NCI-H82 (cell line): Measurements from ENCODE around the gene TBC1D16.
A peak's percentile ranks its signal among the peaks of the same experiment; 100 is the strongest.

ENCODE experiments used
- DNase-seq: peaks from one replicate; lab custom pipeline; 2025; lab: John Stamatoyannopoulos, UW

Gene TBC1D16

DNA sequence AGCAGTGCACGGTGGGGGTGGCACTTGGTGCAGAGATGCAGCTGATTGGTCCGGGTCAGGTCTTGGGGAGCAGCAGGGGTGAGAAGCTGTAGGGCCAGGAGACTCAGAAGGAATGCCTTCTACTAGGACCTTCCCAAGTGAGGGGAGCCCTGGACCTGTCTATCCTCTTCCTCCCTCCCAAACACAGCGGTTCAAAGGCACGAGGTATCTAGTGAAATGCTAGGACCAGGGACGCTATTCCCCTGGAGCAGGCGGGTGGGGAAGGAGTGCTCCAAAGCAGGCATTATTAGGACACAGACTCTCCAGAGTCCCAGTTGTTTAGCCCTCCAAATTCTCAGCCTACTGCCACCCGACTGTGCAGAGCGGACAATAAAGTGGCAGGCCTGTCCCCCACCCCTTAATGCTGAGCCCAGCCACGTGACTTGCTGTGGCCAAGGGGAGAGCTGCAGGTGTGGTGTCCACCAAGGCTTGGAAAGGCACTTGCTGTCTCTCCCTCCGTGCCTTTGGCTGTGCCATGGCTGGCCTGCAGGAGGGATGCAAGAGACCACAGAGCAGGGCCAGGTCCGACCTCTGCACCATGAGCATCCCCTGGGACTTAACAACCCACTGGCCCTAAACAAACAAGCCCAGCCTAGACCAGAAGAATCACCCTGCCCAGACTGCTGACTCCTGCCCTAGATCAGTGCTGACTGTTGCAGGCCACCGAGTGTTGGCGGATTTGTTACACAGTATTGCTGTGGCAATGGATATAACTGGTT, 97.2 kb downstream of the TBC1D16 start:
- DNase-seq: peak; percentile 40

DNA sequence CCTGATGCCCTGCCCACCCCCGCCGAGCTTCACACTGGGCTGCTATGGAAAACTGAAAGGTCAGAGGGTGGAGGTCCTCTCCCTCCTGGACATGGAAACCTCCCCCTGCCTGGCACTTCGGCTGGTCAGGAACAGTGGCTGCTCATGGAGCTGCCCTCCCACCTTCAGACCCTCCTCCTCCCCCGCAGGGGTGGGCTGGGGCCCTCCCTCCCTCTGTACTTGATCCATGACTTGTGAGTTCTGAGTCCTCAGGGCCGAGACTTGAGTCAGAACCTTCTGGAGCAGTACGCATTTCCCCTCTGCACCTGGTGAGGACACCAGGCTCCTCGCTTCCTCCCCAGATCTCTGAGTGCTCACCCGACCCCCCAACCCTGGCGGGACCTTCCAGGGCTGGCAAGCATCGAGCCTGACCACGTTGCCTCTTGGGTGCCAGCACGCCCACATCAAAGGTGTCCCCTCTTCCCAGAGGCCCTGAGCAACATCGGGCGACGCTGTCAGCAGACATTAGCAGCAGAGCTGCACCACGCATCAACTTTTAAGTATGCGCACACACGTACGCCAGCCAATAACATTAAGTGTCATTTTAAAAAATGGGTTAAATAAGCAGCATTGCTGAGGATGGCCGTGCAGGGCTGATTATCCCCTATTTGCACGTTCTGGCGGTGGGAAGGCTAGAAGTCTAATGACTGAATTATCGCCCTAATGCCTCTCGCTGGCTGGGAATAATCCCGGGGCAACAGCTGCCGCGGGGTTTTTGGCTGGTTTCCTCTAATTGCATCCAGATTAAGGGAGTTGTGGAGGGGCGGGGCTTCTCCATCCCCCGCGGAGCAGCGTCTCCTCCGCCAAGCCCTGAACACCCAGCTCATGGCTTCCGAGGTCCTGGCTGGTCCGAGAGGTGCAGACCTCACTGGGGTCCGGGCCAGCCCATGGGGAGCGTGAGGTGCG, 98.0 kb downstream of the TBC1D16 start:
- DNase-seq: peak; percentile 99

DNA sequence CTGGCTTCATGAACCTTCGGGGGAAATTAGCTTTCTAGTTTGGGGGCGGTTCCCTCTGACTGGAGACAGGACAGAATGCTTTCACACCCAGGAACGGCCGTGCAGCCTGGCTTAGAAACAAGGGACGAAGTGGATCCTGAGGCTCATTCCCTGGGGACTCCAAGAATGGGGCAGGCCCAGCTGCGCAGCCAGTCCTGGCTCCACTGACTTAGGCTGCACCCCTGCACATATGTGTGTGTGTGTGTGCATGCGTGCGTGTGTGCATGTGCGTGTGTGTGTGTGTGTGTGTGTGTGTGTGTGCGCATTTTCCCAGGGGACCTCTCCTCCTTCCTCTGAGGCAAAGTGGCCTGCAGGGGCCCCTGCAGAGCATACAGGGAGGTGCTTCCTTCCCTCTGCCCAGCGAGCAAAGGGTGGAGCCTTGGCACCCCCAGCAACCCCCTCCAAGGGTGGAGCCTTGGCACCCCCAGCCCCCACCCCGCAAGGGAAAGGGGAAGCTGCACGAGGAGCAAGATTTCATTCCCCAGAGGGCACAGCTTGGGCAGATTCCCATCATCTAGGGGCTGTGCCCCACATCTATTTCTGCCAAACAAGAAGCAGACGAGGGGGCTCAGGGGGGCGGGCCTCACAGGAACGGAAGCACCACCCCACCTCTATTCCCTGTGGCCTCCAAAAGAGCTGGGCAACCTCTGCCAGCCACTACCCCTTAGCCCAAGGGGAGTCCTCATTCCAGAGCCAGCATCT, 98.9 kb downstream of the TBC1D16 start:
- DNase-seq: peak; percentile 87

DNA sequence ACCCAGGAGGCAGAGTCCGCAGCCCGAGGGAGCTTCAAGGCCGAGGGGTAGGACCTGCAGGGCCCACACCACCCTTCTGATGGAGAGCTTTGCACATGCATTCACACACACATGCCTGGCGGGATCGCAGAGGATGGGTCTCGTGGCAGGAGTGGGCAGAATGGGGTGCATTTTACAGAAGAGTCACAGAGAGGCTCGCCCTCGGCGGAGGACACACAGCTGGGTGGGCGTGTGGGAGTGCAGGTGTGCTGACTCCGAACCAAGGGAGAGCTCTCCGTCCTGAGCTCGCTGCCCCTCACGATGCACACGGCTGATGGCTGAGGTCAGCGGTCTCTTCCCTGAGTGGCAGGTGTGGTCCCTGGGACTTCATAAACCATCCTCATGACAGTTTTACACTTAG, 99.6 kb downstream of the TBC1D16 start:
- peak; percentile 21 for DNase-seq

DNA sequence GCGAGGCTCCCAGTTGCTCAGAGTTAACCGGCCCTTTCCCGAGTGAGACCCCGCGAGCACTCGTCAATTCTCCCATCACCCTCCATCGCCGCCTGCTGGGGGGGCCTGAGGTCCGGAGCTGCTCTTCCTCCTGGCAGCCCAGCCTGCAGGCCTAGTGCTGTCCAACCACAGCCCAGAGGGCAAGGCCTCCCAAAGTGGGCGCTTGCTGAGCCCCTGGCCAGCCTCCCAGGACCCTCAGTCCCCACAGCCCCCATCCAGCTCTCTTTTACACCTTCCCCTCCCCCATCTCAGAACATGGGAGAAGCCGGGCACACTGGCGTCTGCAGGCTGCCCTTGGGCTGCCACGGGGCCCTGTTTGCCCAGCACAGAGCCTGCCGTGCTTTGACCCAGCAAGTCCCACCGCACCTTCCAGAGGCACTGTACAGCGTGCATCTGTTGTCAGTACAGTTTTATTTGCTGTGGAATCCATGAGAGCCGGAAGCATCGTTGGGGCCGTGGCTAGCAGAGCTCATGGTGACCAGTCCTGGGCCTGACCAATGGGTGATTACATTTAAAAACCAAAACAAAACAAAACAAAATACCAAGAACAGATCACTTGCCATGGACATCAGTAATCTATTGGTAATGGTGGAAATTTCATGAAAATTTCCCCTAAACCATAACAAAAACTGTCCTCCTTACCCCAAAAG, 100.3 kb downstream of the TBC1D16 start:
- DNase-seq: no peak

DNA sequence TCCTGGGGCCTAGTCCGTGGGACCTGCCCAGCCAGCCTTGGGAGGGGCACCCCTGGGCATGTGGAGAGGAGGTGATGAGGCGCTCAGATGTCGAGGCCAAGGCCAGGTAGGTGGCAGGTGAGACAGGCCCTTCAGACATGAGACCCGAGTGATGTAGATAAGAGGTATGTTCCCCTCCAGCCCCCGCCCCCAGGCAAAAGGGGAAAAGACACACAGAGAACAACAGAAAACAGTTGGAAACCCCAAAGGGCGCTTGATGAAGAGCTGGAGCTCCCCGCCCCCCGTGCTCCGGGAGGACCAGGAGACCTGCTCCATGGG, 101.1 kb downstream of the TBC1D16 start:
- no peak for DNase-seq

DNA sequence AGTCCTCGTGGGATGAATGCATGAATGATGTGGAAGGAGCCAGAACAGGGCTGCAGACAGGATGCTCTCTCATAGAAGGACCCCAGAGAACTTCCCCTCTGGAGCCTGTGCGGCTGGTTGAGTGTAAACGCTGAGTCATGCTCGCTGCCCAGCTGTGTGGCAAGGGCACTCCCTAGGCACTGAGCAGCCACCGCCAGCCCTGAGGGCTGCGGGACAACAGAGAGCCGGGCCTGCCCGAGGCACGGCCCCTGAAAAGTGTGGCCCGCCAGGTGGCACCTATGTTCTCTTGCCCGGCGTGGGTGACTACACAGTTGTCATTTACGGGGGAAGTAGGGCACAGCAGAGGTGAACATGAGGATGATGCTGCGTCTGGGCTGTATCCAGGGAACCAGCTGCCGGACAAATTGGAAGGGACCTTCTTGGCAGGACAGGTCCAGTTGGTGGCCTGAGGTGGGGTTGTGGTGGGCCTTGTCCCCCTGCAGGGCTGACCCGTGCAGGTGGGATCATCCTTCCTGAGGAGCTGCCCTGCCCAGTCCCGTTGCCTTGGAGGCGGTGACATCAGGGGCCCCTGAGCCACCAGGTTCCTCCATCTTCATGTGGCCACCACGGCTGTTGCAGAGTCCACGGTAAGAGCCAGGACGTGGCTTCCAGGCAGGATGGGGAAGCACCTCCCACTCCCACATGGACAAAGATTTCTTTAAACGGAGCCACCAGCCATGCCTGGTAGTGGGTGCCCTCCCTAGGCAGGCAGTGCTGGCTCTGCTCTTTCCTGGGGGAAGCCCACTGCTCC, 101.6 kb downstream of the TBC1D16 start:
- no peak for DNase-seq

DNA sequence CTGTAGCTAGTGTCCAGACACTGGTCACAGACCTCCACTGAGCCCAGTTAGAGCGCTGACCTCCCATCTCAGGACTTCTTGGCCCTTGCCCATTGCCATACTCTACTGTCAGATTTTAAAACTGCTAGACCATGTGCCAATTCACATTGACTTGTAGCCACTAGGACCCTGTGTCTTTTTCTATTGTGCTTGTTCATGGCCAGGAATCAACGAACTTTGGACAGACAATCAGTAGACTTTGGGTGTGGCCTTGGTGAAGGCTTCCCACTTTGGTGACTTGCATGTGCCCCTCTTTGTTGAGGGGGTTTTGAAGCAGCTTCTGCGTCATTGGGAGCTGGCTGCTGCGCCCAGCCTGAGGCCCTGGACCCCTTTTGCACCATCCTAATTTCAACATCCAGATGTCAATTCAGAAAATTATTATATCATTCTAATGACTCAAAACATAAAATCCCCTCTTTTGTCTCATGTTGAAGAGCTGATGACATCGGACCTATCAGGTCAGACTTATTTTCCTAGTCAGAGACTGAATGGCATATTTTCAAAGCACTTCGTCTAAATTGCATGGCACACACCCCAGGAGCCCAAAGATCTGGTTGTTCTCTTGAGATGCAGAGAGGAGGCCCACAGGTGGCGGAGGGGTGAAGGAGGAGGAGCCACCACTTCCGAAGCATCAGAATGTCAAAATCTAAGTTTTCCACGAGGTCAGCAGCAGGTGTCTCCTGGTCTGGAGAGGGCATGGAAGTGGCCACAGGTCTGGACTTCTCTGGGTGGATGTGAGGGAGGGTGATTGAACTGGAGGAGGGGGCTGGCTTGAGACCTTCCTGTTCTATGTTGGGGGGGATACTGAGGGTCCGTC, 103.0 kb downstream of the TBC1D16 start:
- no peak for DNase-seq

DNA sequence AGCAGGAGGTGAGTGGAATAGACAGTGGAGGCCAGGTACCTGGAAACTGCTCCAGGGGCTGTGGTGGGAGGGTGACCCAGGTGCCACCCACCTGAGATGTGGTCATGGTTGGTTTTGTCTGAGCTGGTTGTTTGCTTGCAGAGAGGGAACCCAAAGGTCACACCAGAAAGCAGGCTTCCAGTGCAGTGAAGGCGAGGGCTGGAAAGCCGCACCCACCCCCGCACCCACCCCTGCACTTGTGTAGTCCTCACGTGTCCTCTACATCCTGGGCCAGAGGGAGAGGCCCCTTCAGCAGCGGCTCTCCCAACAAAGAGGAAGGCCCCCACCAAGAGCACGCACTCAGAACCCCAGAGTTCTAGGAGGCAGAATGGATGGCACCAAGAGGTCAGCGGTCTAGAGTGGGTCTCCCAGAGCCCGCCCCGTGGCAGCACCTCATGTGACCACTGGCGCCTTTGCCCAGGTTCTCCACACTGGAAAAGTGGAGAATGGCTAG, 103.8 kb downstream of the TBC1D16 start:
- no peak for DNase-seq

DNA sequence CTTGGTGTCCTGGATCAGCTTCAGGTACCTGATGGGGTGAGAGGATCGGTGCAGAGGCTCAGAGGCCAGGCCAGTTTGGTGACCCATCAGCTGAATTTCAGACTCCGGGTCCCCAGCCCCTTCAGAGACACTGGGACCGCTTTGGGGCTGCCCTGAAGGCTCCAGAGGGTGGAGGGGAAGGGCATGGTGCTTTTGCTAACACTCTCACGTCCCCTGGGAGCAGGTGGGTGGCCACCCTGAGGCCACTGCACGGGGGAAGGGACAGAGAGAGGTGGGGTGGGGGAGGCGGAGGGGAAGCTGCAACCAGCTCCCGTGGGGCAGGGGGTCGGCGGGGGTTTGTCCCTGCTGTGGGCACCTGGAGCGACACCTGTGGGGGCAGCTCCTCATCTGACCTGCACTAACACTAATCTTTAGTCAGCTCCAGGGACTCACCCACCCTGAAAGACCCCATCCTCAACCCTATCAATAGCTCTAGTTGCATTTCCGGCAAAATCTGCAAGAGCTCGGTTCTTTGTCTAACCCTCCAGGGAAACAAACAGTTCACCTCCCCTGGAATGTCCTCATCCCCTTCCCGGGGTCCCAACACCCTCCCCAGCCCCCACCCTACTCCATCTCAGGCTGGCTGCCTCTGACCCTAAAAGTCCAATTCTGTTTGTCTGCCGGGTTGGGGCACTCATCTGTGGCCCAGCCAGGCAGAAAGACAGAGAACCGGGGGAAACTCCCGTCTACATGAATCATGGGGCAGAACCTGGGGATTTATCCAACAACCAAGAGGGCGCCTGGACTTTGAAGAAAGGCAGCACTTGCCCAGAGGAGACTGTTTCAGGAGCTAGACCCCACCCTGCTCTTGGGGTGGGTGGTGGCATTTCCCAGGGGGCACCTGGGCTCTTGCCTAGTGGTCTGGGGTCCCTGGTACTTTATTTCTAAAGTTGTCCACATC, 104.5 kb downstream of the TBC1D16 start:
- no peak for DNase-seq

DNA sequence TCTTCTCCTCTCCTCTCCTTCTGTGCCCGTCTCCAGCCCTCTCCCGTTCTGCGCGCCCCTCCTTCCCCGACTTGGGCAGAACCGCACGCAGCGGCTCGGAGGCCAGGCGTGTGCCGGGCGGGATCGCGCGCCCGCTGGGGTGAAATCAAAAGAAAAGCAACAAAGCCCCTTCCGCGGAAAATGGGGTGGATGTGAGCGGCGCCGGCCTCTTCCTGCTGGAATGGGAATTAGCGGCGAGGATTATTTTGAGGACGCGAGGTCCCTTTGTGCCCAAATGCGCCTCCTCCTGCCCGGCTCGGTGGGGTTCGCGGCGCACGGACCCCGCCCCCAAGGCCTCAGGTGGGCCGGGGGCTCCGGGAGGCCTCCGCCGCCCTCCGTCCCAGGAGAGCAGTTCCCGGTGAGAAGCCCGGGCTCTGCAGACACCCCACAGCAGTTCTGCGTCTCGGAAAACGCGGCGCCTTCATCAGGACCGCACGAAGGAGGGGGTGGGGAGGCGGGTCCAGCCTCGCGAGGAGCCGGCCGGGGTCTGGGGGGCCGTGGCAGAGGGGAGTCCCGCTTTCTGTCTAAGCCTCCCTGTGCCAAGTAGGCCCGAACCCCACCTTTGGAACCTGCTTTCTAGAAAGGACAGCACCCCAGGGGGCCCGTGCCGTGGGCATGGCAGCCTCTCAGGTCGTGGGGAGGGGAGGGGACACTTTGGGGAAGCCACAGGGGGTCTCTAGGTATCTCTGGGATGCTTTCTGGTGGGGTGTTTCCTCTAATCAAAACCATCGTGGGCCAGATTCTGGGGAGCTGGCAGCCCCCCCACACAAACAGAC, 105.4 kb downstream of the TBC1D16 start:
- DNase-seq: peak; percentile 56

DNA sequence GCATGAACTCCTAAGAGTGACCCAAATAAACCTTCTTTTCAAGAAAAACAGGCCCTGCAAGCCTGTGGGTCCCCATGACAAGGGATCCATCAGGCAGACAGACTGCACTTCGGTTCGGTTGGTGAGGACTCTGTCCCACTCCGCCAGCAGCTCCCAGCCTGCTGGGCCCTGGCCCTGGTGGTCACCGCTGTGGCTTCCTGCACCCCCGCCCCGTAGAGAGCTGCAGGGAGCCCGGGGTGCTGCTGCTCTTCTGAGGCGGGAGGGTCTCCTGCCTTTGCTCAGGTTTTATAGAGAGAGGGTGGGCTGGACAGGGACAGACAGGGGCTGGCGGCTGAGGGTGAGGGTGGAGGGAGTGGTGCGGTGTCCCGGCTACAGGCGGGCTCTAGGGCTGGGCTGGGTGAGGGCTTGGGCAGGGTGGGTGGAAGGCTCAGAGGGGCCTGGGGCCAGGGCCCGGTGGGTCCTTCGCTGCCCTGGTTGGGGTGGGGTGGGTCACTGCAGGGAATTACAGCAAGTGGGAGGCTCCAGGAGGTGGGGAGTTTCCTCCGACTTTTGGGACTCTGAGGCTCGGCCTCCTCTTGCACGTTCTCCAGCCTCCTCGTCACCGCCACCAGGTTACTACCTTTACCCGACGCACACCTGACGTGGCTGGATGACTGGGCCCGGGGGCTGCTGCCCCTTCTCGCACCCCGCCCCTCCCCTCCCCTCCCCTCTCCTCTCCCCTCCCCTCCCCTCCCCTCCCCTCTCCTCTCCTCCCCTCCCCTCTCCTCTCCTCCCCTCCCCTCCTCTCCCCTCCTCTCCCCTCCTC, 106.2 kb downstream of the TBC1D16 start:
- no peak for DNase-seq

DNA sequence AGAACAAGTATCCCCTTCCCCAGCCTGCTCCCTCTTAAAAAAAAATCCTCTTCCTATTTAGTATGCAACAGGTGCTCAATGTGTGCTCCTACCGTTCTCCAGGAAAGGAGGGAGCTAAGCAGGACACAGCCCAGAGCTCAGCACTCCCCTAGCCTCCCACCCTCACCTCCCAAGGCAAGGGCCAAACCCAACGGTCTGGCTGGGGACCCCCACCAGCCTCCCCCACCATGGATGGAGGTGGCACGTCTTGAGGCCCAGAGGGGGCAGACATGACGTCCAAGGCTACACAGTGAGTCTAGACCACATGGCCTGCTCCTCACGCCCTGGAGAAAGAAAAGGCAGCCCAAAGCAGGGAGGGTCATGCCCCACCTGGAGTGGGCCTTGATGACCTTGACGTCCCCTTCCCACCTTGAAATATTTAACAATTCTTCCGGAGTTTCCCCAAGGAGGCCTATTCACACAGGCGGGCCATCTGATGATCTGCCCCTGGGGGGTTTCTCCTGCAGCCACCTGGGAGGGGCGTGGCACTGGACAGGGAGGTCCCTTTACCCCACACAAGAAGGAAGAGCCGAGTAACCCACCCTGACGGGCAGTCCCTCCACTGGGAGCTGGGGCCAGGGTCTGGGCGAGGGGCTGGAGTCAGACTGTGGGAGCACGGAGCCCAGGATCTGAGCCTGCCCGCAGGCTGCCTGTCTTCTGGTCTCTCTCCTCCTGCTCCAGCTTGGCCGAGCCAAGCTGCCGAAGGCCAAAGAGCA, 107.0 kb downstream of the TBC1D16 start:
- no peak for DNase-seq

DNA sequence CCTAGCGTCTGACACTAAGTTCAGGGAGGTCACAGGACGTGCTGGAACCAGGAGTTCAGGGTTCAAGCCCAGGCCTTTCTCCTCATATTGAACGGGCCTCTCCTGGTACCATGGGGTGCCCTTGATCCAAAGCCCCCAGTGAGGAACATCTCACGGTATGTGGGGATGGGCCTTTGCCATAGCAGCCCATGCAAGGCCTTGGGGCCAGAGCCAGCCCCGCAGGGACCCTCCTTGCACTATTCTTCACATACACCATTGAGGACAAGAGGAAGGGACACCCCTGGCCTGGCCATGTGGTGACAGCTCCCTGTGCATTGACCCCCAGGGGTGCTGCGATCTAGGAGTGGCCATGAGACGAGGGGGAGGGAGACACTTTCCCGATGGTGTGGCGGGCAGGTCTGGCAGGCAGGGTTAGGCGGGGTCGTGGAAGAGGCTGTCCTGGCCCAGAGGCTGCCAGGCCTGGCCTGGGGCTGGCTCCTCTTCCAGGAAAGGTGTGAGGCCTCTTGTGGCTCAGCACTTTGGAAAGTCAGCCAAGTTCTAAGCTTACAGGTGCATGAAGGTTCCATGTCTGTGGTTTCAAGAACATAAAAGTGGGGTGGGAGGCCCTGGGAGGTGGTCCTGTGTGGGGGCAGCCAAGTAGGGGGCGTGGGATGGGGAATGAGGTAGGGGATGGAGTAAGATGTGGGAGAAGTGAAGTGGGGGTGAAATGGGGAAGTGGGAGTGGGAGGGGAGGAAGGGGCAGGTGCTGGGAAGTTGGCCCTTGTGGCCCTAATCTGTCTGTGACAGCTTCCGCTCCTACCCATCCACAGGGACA, 107.8 kb downstream of the TBC1D16 start:
- DNase-seq: no peak

DNA sequence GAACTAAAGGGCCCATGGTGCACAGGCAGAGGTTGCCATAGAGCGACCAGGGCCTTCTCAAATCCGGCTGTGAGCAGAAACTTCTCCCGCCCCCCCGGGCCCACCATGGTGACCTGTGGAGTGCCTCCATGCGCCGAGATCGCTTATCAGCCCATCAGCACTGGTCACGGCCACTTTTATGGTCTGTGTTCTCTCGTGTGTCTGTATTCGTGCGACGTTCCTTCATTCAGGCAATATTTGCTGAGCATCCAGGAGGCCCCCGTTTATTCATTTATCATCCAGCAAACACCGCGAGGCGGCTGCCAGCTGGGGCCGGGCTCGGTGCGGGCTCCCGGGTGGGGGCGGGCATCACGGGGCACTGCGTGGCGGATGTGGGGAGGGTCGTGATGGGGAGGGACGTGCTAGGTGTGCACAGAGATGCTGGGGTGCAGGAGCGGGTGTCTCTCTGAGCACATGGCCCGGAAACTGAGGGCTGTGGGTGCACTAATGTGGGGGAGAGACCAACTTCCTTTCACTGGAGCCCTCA, 108.5 kb downstream of the TBC1D16 start:
- no peak for DNase-seq
